Measurements from ENCODE around the gene MGMT. TPM values are rescaled to one million over a fixed set of nuclear protein-coding genes. Genes with fewer than 3 reads are reported as not detected.

The MGMT gene
- total and polyA plus RNA-seq, 4 experiments from 2014 or later = 18.5 to 31.3 (median 24.4) TPM

DNA sequence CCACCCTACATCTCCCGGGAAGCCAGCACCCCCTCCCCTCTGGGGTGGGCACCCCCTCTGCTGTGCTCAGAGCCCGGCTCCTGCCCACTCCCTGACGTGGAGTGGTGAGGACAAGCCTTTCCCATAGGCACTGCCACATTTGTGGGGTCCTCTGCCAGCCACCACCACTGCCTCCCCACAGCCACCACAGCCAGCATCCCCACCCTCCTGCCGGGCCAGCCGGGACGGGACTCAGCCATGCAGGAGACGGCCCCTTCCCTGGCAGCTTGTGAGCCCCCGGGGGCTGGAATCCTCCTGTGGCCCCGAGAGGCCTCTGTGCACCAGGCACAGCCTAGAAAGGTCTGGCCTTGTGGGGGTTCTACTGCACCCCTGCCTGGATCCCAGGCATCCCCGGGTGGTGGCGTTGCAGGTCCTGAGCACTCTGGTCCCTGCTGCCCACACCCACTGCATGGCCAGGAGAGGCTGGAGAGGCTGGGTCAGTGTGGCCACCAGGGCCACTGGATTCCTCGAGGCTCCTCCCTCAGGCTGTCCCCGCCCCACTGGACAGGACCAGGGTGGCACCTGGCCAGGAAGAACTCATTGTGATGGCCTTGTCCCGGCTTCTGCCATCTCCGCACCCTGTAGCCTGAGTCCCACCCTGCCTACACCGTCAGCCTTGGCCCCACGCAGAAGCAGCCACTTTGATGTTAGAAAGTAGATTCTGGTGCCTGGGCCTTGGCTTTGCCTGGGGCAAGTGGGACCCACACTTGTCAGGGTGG is 349.0 kb downstream of the MGMT start:
- no peaks in the 10 kb centered on the region for H3K9me3 ChIP-seq (ENCODE audit: control insufficient read depth in 1 of 2, low read length in 2 of 2)
- H3K27ac ChIP-seq (ENCODE audit: low read depth, low read length) = no peak overlapping the region
- intact Hi-C loops (cut with micrococcal nuclease) = no loop called here
- peaks cover 0 to 29% (median 9%) of the 10 kb centered on the region in 8 donors for H3K9me3 Mint-ChIP-seq
- H3K27ac Mint-ChIP-seq = no peak overlapping the region
- DNase-seq = no peak
- no peaks in the 10 kb centered on the region for H3K27me3 ChIP-seq (ENCODE audit: insufficient read depth, low read length)
- peaks cover 0 to 2% of the 10 kb centered on the region in 2 donors for H3K27me3 Mint-ChIP-seq
- H3K36me3 Mint-ChIP-seq = no peaks in the 10 kb centered on the region
- H3K4me3 Mint-ChIP-seq = no peak overlapping the region
- no peaks in the 10 kb centered on the region for H3K36me3 ChIP-seq (ENCODE audit: insufficient read depth, low read length)
- POLR2A ChIA-PET (ENCODE audit: partially characterized antibody) = no interaction called here
- H3K4me3 ChIP-seq (ENCODE audit: low read length in 2 of 2) = no peak overlapping the region
- H3K4me1 Mint-ChIP-seq = no peaks in the 10 kb centered on the region
- H3K4me1 ChIP-seq (ENCODE audit: insufficient read depth, low read length) = no peaks in the 10 kb centered on the region
- CTCF ChIA-PET (ENCODE audit: partially characterized antibody) = no interaction called here

DNA sequence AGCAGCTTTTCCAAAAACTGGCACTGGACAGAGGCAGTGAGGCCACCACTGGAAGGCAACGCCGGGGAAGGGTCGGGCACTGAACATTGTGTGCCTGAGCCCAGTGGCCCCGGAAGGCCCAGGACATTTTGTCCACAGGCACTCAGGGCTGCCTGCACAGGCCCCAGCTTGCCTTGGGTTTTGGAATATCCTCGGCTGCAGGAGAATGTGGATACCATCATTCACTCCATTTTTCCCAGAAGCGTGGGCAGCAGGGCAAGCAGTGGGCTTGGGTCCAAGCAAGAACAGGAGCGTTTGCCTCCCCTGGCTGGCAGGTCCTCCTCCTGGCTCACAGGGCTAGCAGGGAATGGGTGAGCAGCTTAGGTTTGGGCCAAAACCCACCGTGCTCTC is 349.6 kb downstream of the MGMT start:
- Histone ChIP-seq H3K4me3 (ENCODE audit: low read length in 2 of 2) (no peak overlapping the region), H3K4me1 (ENCODE audit: insufficient read depth, low read length) (no peaks in the 10 kb centered on the region), H3K27me3 (ENCODE audit: insufficient read depth, low read length) (no peaks in the 10 kb centered on the region), H3K36me3 (ENCODE audit: insufficient read depth, low read length) (no peaks in the 10 kb centered on the region), H3K27ac (ENCODE audit: low read depth, low read length) (no peak overlapping the region), H3K9me3 (ENCODE audit: control insufficient read depth in 1 of 2, low read length in 2 of 2) (no peaks in the 10 kb centered on the region)
- peaks cover 0 to 2% of the 10 kb centered on the region in 2 donors for H3K27me3 Mint-ChIP-seq
- CTCF ChIA-PET (ENCODE audit: partially characterized antibody) = no interaction called here
- H3K27ac Mint-ChIP-seq = no peak overlapping the region
- no peaks in the 10 kb centered on the region for H3K36me3 Mint-ChIP-seq
- DNase-seq = no peak
- intact Hi-C loops (cut with micrococcal nuclease) = no loop called here
- no peak overlapping the region for H3K4me3 Mint-ChIP-seq
- POLR2A ChIA-PET (ENCODE audit: partially characterized antibody) = no interaction called here
- no peaks in the 10 kb centered on the region for H3K4me1 Mint-ChIP-seq
- H3K9me3 Mint-ChIP-seq = peaks cover 0 to 29% (median 9%) of the 10 kb centered on the region in 8 donors

All from CD4-positive, alpha-beta memory T cell (primary cell).